GM12864 (cell line): Measurements from ENCODE around the gene STAG1.
"Not testable (repeated sequence)": the region's sequence is repeated elsewhere in the genome, so short reads cannot be mapped to it uniquely, and the experiment has no call there.

Experiments
- DNase-seq: peaks from one replicate; pipeline ENCODE4 v3.0.0-alpha.2; 2011; ENCODE audit warnings: low read depth
- H3K4me3 ChIP-seq: 2 replicates; pipeline ENCODE4 v1.5.1; 2011; ENCODE audit warnings: mild to moderate bottlenecking, low read depth, low read length, control low read depth
- CTCF ChIP-seq: IDR thresholded peaks from 2 replicates; pipeline ENCODE4 v1.5.1; 2011; ENCODE audit warnings: low read depth, mild to moderate bottlenecking, moderate library complexity, low read length, control low read depth, inconsistent platforms; ENCODE audit errors: missing control alignments

The STAG1 gene

GRCh38 chr3:136562026-136562425, 190.2 kb downstream of the STAG1 start:
- no peak for TF ChIP-seq CTCF
- no peak for DNase-seq
- no peak overlapping the region for H3K4me3 ChIP-seq

- DNase-seq = no peak
- TF ChIP-seq CTCF = no peak
- H3K4me3 ChIP-seq = no peak overlapping the region
Measured at GRCh38 chr3:136559896-136560295, 192.3 kb downstream of the STAG1 start.

- H3K4me3 ChIP-seq, DNase-seq: not testable (repeated sequence)
Measured at GRCh38 chr3:136549461-136549860, 202.7 kb downstream of the STAG1 start.

GRCh38 chr3:136547293-136547692, 204.9 kb downstream of the STAG1 start:
- H3K4me3 ChIP-seq = no peak overlapping the region
- no peak for DNase-seq
- TF ChIP-seq CTCF = no peak

GRCh38 chr3:136546720-136547119, 205.5 kb downstream of the STAG1 start:
- no peak overlapping the region for H3K4me3 ChIP-seq
- peak; percentile 23 for TF ChIP-seq CTCF
- no peak for DNase-seq

- no peak for TF ChIP-seq CTCF
- no peak for DNase-seq
- H3K4me3 ChIP-seq = no peak overlapping the region
Measured at GRCh38 chr3:136545664-136546268, 206.4 kb downstream of the STAG1 start.

GRCh38 chr3:136544532-136544931, 207.6 kb downstream of the STAG1 start:
- TF ChIP-seq CTCF = no peak
- no peak for DNase-seq
- H3K4me3 ChIP-seq = no peak overlapping the region
